GM19395 (cell line): ENCODE measurements around the gene LCLAT1.
A peak's percentile ranks its signal among the peaks of the same experiment; 100 is the strongest.
"Not testable (repeated sequence)": the region's sequence is repeated elsewhere in the genome, so short reads cannot be mapped to it uniquely, and the experiment has no call there.

Source experiments
- ATAC-seq: cut with Tn5 transposase; IDR thresholded peaks from one replicate; pipeline ENCODE4 v1.9.1; 2021; ENCODE audit warnings: mild to moderate bottlenecking, moderate library complexity; ENCODE audit not compliant: unreplicated experiment

The LCLAT1 gene

GRCh38 chr2:30583204-30583749 lies 136.2 kb downstream of the LCLAT1 start:
- no peak for ATAC-seq

- ATAC-seq, result peak; percentile 68
Observed at GRCh38 chr2:30584116-30584515, 137.1 kb downstream of the LCLAT1 start.

- no peak for ATAC-seq
Observed at GRCh38 chr2:30588994-30589393, 141.9 kb downstream of the LCLAT1 start.

- ATAC-seq, result no peak
Observed at GRCh38 chr2:30590407-30590806, 143.4 kb downstream of the LCLAT1 start.

DNA sequence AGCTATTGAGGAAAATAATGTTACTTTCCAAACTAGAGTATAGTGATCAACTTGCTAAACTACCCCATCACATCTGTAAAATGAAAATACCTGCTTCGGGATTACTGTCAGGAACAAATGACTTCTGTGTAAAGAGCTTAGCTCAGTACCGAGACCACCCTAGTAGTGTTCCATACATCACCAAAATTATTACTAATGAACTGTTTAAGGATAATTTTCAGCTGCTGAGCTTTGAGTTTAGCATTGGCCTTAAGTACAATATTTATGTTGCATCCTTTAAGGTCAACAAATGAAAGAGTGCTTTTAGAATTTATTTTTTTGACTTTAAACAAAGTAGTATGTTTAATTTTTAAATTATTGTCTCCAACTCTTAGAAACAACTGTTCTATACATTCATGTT lies 144.1 kb downstream of the LCLAT1 start:
- no peak for ATAC-seq

- no peak for ATAC-seq
Observed at GRCh38 chr2:30601375-30601774, 154.3 kb downstream of the LCLAT1 start.

DNA sequence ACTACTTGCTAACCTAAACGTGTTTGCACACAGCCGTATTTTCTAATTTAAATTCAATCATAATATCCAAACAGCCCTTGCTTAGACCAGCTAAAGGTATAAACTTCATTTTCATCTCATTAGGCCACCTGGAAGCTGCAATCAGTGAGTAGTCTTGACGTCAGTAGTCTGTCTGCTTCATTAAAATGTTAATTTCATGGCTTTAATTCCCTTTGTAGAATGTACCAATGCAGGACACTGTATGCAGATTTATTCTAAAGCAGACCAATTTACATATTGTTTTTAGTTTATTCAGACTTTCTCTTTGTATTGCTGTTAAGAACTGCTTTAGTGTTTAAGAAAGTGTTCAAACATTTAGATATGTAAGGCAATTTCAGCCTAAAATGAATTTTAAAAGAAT lies 158.2 kb downstream of the LCLAT1 start:
- no peak for ATAC-seq

DNA sequence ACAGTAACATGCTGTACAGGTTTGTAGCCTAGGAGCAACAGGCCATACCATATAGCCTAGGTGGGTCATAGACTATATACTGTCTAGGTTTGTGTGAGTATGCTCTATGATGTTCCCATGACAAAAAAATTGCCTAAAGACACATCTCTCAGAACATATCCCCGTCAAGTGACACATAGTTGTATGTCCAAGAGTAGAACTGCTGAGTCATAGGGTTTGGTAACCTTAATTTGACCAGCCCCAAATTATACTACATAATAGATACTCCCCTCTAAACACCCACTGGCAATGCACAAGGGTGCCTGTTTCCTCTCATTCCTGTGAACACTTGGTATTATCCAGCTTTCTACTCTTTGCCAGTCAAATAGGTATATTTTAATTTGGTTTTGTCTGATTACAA lies 161.6 kb downstream of the LCLAT1 start:
- no peak for ATAC-seq

DNA sequence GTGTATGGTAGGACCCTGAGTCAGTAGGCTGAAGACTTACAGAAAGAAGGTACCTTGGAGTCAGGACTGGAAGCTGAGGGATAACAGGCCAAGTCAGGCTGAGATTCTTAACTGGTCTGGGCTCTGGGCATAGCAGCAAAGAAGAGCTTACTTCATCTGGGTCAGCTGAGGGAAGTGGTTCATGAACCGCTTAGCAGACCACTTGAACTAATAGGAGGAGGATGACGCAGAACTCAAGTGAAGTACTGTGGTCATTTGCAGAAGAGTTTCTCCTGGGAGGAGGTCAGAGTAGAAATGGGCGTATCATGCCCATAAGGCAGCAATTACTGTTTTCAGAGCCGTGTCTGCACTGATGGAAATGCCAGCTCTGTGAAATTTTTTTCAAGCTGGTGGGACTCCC lies 164.5 kb downstream of the LCLAT1 start:
- no peak for ATAC-seq

DNA sequence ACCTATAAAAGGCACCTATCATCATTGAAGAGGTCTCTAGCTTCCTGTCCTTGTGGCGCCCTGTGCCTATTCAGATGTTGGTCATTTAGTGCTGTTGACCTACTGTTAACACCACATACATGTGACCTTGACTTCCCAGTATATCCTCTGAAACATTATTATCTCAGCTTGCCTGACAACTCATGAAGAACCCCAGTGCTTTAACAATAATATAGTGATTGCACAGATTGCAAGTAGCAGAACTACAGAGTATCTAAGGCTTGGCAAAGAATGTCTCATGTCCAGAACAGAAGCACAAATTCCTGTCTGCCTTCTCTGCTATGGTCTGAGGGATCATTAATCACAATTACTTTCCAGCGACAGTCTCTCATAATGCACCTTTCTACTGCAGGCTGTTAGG lies 165.3 kb downstream of the LCLAT1 start:
- ATAC-seq, result no peak

- ATAC-seq, result no peak
Observed at GRCh38 chr2:30613001-30613400, 166.0 kb downstream of the LCLAT1 start.

GRCh38 chr2:30614227-30614626 lies 167.2 kb downstream of the LCLAT1 start:
- not testable (repeated sequence) for ATAC-seq

DNA sequence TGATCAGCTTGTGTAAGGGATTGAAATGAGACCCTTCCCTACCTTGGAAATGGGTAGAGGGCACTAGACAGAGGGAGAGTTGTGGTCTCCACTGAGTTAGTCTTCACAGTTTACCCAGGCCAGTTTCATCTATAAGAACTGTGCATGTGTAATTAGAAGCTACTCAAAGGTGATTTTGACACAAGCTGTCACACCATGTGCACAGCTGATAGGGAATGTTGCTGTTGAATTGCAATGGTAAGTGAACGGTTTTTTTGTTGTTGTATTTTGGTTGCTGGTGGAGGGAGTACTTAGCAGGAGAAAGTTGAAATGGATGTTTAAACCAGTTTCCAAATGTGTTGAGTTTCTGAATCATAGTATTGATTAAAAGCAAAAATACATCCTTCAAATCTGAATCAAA lies 168.9 kb downstream of the LCLAT1 start:
- no peak for ATAC-seq

GRCh38 chr2:30620102-30620501 lies 173.1 kb downstream of the LCLAT1 start:
- no peak for ATAC-seq

DNA sequence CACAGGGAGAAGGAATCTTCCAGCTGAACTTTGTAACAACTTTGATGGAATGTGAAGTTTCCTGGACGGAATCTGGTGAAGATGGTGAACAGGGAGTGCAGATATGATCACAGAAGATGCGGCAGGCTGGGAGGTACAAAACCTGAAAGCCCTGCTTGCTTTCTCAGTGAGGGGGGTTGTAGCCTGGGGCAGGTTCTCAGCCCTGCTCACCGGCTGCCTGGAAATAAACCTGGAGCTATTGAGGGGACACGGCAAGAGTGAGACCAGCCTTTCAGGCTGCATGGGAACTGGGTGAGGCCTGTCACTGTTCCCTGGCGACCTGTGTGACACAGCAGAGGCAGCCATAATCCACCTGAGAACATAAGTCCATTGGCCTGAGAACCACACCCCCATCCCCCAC lies 174.8 kb downstream of the LCLAT1 start:
- no peak for ATAC-seq

DNA sequence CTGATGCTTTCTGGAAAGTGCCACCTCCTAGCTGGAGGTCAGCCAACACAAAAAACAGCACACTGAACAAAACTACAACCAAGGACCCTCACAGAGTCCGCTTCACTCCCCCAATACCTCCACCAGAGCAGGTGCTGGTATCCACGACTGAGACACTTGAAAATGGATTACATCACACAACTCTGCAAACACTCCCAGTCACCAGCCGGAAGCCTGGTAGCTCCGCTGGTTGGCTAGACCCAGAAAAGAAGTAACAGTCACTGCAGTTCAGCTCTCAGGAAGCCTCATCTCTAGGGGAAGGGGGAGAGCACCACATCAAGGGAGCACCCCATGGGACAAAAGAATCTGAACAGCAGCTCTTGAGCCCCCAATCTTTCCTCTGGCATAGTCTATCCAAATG lies 175.4 kb downstream of the LCLAT1 start:
- no peak for ATAC-seq

GRCh38 chr2:30625276-30625675 lies 178.2 kb downstream of the LCLAT1 start:
- no peak for ATAC-seq

DNA sequence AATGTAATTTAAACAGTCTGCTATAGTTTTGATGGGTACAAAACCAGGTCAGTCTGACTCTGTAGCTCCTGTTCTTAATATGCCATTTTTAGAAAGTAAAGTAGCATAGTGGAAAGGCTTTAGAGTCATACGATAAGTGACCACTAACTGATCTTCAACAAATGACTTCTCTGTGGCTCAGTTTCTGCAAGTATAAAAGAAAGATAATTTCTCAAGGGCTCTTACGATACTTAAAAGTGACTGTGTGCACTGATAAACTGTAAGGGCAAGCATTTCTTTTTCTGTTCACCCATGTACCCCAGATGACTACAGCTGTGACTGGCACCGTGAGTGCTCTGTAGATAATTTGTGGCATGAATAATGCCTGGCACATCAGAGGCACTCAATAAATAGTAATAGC lies 178.7 kb downstream of the LCLAT1 start:
- no peak for ATAC-seq

DNA sequence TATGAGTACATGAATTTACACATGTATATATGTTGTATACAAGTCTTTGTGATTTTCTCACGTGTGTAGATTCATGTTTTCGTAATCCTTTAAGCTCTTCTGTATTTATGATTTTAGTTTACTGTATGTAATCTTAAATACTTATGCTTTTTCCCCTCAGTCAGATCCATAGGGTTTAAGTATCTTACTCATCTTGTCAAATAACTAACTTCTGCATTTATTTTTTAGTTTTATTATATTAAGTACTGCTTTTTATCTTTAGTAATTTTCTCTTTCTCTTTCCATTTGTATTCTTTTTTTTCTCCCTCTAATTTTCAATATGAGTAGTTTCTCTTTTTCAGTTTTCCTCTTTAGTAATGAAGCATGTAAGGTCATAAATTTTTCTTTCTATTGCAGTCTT lies 179.4 kb downstream of the LCLAT1 start:
- ATAC-seq, result no peak

GRCh38 chr2:30627151-30627550 lies 180.1 kb downstream of the LCLAT1 start:
- no peak for ATAC-seq

- ATAC-seq, result no peak
Observed at GRCh38 chr2:30628341-30628740, 181.3 kb downstream of the LCLAT1 start.

- ATAC-seq, result no peak
Observed at GRCh38 chr2:30629866-30630265, 182.8 kb downstream of the LCLAT1 start.

DNA sequence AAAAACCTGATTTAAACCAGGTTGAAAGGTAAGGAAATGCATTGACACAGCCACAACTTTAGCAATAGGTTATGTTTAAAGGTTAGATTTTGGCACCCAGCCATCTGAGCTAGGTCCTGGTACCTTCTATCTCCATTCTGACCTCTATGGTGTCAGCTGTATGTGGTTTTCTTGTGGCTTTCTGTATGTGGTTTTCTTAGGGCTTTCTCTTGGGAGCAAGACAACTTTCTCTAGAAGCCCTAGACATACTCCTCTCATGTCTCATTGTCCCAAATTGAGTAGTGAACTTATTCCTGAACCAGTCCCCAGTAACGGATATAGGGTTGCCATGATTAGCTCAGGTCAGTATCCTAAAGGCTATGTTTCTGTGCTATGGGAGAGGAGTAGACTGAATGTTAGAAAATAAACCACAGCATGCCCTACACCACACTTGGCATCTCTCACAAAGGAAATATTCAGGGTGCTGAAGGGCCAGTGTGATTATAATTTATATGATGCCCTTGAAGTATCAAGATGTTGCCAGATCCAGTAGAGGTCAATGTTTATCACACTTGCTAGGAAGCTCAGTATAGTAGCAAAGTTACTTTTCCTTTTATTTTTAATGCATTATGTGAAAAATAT lies 184.1 kb downstream of the LCLAT1 start:
- peak; percentile 66 for ATAC-seq
